ENCODE results near the gene ODAM.
"Not testable (repeated sequence)": the region's sequence is repeated elsewhere in the genome, so short reads cannot be mapped to it uniquely, and the experiment has no call there.

ODAM gene

GRCh38 chr4:70221818-70222217 is 26.3 kb downstream of the ODAM start:
- H3K4me3 ChIP-seq (ENCODE audit: low read length); DNase-seq (ENCODE audit: low read depth): not testable (repeated sequence)

- no peak within 1 kb of the TSS for H3K4me3 ChIP-seq (ENCODE audit: low read length)
- no peak for TF ChIP-seq CTCF (IDR thresholded peaks at IDR 0.05; ENCODE audit: insufficient read depth, low read depth, low read length, missing control alignments)
- DNase-seq (ENCODE audit: low read depth), result peak; percentile 2
These were observed 30.3 kb downstream of the ODAM start, which contains the start of gene FDCSP for GRCh38 chr4:70225824-70226223. TSS of gene FDCSP (plus strand) at chr4:70226124. CDS start at chr4:70231195, 5,071 bp downstream.

- TF ChIP-seq CTCF (IDR thresholded peaks at IDR 0.05; ENCODE audit: insufficient read depth, low read depth, low read length, missing control alignments), result no peak
- no peak overlapping the region for H3K4me3 ChIP-seq (ENCODE audit: low read length)
- DNase-seq (ENCODE audit: low read depth), result peak; percentile 11
These were observed 40.6 kb downstream of the ODAM start for GRCh38 chr4:70236125-70236524.

GRCh38 chr4:70239131-70239883 is 43.8 kb downstream of the ODAM start:
- no peak for TF ChIP-seq CTCF (IDR thresholded peaks at IDR 0.05; ENCODE audit: insufficient read depth, low read depth, low read length, missing control alignments)
- no peak for DNase-seq (ENCODE audit: low read depth)
- no peak overlapping the region for H3K4me3 ChIP-seq (ENCODE audit: low read length)

GRCh38 chr4:70239884-70240591 is 44.5 kb downstream of the ODAM start:
- DNase-seq (ENCODE audit: low read depth), result no peak
- no peak overlapping the region for H3K4me3 ChIP-seq (ENCODE audit: low read length)
- no peak for TF ChIP-seq CTCF (IDR thresholded peaks at IDR 0.05; ENCODE audit: insufficient read depth, low read depth, low read length, missing control alignments)

- not testable (repeated sequence) for DNase-seq (ENCODE audit: low read depth)
These were observed 46.8 kb downstream of the ODAM start, which contains the start of gene CSN3 for GRCh38 chr4:70242297-70242696. TSS of gene CSN3 (plus strand) at chr4:70242597. CDS start at chr4:70244820, 2,223 bp downstream.

GRCh38 chr4:70243091-70243490 is 47.6 kb downstream of the ODAM start:
- no peak overlapping the region for H3K4me3 ChIP-seq (ENCODE audit: low read length)
- no peak for TF ChIP-seq CTCF (IDR thresholded peaks at IDR 0.05; ENCODE audit: insufficient read depth, low read depth, low read length, missing control alignments)
- DNase-seq (ENCODE audit: low read depth), result no peak

More at GRCh38 chr4:70242297-70242696, 46.8 kb downstream of the ODAM start, which contains the start of gene CSN3:
- H3K4me3 ChIP-seq (ENCODE audit: low read length), result not testable (repeated sequence)
